22Rv1 (cell line): Measurements from ENCODE around the gene NOL4L.

Experiments
- H3K27ac ChIP-seq: fragments of 450-650 bp; 2 replicates; pipeline ENCODE4 v1.5.1; 2017
- ZFX ChIP-seq: fragments of 450-650 bp; IDR thresholded peaks from 2 replicates; pipeline ENCODE4 v1.6.1; 2017; ENCODE audit warnings: antibody characterized with exemption, borderline replicate concordance
- TF ChIP-seq, protein P1 (sequence below): fragments of 450-650 bp; IDR thresholded peaks from 2 replicates; pipeline ENCODE4 v1.5.1; 2017; ENCODE audit warnings: mild to moderate bottlenecking

Gene NOL4L

GRCh38 chr20:32527447-32528055, 57.6 kb downstream of the NOL4L start:
- no peak overlapping the region for H3K27ac ChIP-seq
- TF ChIP-seq ZFX: no peak
- TF ChIP-seq, protein P1, sequence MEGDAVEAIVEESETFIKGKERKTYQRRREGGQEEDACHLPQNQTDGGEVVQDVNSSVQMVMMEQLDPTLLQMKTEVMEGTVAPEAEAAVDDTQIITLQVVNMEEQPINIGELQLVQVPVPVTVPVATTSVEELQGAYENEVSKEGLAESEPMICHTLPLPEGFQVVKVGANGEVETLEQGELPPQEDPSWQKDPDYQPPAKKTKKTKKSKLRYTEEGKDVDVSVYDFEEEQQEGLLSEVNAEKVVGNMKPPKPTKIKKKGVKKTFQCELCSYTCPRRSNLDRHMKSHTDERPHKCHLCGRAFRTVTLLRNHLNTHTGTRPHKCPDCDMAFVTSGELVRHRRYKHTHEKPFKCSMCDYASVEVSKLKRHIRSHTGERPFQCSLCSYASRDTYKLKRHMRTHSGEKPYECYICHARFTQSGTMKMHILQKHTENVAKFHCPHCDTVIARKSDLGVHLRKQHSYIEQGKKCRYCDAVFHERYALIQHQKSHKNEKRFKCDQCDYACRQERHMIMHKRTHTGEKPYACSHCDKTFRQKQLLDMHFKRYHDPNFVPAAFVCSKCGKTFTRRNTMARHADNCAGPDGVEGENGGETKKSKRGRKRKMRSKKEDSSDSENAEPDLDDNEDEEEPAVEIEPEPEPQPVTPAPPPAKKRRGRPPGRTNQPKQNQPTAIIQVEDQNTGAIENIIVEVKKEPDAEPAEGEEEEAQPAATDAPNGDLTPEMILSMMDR: no peak

GRCh38 chr20:32527052-32527446, 58.1 kb downstream of the NOL4L start:
- TF ChIP-seq ZFX: no peak
- TF ChIP-seq, protein P1: no peak

DNA sequence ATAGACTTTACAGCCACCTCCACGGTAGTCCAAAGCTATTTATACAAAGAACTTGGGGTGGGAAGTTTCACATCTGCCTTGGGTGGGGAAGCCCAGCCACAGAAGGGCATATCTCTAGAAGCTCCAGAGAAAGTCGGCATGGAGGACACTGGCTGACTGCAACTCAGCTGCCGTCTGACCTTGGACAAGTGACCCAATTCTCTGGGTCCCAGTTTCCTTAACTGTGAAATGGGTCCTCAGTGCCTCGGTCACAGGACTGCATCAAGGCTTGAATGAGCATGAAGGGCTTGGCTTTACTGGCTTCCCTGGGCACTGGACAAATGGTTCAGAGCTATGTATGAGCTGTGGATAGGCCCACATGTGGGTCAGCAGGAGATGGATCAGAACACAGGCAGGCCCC, 58.6 kb downstream of the NOL4L start:
- no peak for TF ChIP-seq ZFX
- TF ChIP-seq, protein P1: no peak
- no peak overlapping the region for H3K27ac ChIP-seq

More at GRCh38 chr20:32527052-32527446, 58.1 kb downstream of the NOL4L start:
- H3K27ac ChIP-seq: no peak overlapping the region

- TF ChIP-seq ZFX: no peak
- TF ChIP-seq, protein P1: no peak
- no peak overlapping the region for H3K27ac ChIP-seq
Measured at GRCh38 chr20:32526125-32526524, 59.0 kb downstream of the NOL4L start.

GRCh38 chr20:32524829-32525501, 60.2 kb downstream of the NOL4L start:
- no peak overlapping the region for H3K27ac ChIP-seq
- TF ChIP-seq ZFX: no peak
- TF ChIP-seq, protein P1: no peak

GRCh38 chr20:32523613-32524213, 61.4 kb downstream of the NOL4L start:
- H3K27ac ChIP-seq: no peak overlapping the region
- no peak for TF ChIP-seq ZFX
- TF ChIP-seq, protein P1: no peak
